Endothelial cell of umbilical vein (primary cell): ENCODE measurements around the gene NHLH2. TPM values are rescaled to one million over a fixed set of nuclear protein-coding genes. Genes with fewer than 3 reads are reported as not detected.
A peak's percentile ranks its signal among the peaks of the same experiment; 100 is the strongest.

ENCODE experiments used
- BruUV-seq: library from RNA; stranded (reverse); fragments of 400-500 nt; replicated peaks from 2 replicates; lab custom pipeline; 2021; lab: Mats Ljungman, UMichigan
- CTCF ChIA-PET: fragments of 300-600, 350-600 bp; sonication (Branson Sonifier 250); formaldehyde crosslinking; loops from one replicate; lab custom pipeline; 2021; ENCODE audit warnings: antibody characterized with exemption, inconsistent platforms; lab: Charles Lee
- POLR2A ChIA-PET: fragments of 300-600, 350-600 bp; sonication (Branson Sonifier 250); formaldehyde crosslinking; loops from one replicate; lab custom pipeline; 2021; ENCODE audit warnings: antibody characterized with exemption, inconsistent platforms; lab: Charles Lee
- DNase-seq: peaks from one replicate; pipeline ENCODE4 v3.0.0-alpha.2; 2011; ENCODE audit warnings: low read depth, low spot score
- FAIRE-seq: peaks from 2 replicates; lab custom pipeline; 2011; peaks lifted over from hg19 to GRCh38; lab: Jason Lieb, UNC
- H2AFZ ChIP-seq: 2 replicates; pipeline ENCODE4 v1.6.0; 2012; ENCODE audit warnings: low read depth, low read length, control low read depth, inconsistent platforms
- H3K27ac ChIP-seq: 2 replicates; pipeline ENCODE4 v1.5.1; 2011; ENCODE audit warnings: low read depth, mild to moderate bottlenecking, control low read depth, low read length, moderate library complexity; ENCODE audit not compliant: insufficient read depth
- H3K27me3 ChIP-seq, 2 experiments: 2 replicates each; pipeline versions ENCODE4 v1.6.0 to v1.6.1; 2011; ENCODE audit warnings: low read length in 2 of 2, mixed read lengths in 1 of 2; ENCODE audit not compliant: control insufficient read depth in 2 of 2, insufficient read depth in 2 of 2
- H3K36me3 ChIP-seq, 2 experiments: 2 replicates in 1 of 2; 3 replicates in 1 of 2; pipeline ENCODE4 v1.5.1; 2011; ENCODE audit warnings: low read length in 2 of 2, mild to moderate bottlenecking in 1 of 2, moderate library complexity in 1 of 2; ENCODE audit not compliant: control insufficient read depth in 2 of 2, insufficient read depth in 2 of 2; ENCODE audit errors: extremely low read depth in 1 of 2
- H3K4me1 ChIP-seq: 3 replicates; pipeline ENCODE4 v1.5.1; 2011; ENCODE audit warnings: mild to moderate bottlenecking, low read length; ENCODE audit not compliant: control insufficient read depth, insufficient read depth; ENCODE audit errors: extremely low read depth
- H3K4me2 ChIP-seq: 2 replicates; pipeline ENCODE4 v1.6.1; 2011; ENCODE audit warnings: low read length, control low read depth, mixed read lengths; ENCODE audit not compliant: insufficient read depth
- H3K4me3 ChIP-seq, 3 experiments: fragments of 200-600 bp in 1 of 3; sonication (generic), shearing (Covaris generic) in 1 of 3; replicated peaks in 1 of 3; 2 replicates each; pipeline ENCODE4 v1.5.1; 2011 to 2016; ENCODE audit warnings: control low read depth in 3 of 3, low read length in 3 of 3, mild to moderate bottlenecking in 2 of 3, inconsistent platforms in 1 of 3, low read depth in 1 of 3, moderate library complexity in 1 of 3; ENCODE audit not compliant: insufficient read depth in 1 of 3
- H3K79me2 ChIP-seq: 2 replicates; pipeline ENCODE4 v1.6.0; 2012; ENCODE audit warnings: low read length, inconsistent platforms; ENCODE audit not compliant: control insufficient read depth, insufficient read depth
- H3K9ac ChIP-seq: replicated peaks from 2 replicates; pipeline ENCODE3; 2011; ENCODE audit warnings: low read length, control low read depth; ENCODE audit not compliant: insufficient read depth; ENCODE audit errors: extremely low read depth
- H3K9me1 ChIP-seq: replicated peaks from 3 replicates; pipeline ENCODE4 v1.6.0; 2011; ENCODE audit warnings: mild to moderate bottlenecking, low read length; ENCODE audit not compliant: control insufficient read depth, insufficient read depth; ENCODE audit errors: extremely low read depth
- H3K9me3 ChIP-seq: replicated peaks from 2 replicates; pipeline ENCODE4 v1.5.1; 2012; ENCODE audit warnings: low read length, inconsistent platforms; ENCODE audit not compliant: control insufficient read depth, insufficient read depth
- H4K20me1 ChIP-seq: replicated peaks from 2 replicates; pipeline ENCODE3; 2011; ENCODE audit warnings: mild to moderate bottlenecking, low read length; ENCODE audit not compliant: control insufficient read depth, insufficient read depth; ENCODE audit errors: extremely low read depth
- EZH2 ChIP-seq: IDR thresholded peaks from 2 replicates; pipeline ENCODE4 v1.6.1; 2012; ENCODE audit warnings: borderline replicate concordance, low read depth, mild to moderate bottlenecking, moderate library complexity, low read length, inconsistent platforms; ENCODE audit not compliant: severe bottlenecking
- FOS ChIP-seq: IDR thresholded peaks from 2 replicates; pipeline ENCODE4 v1.6.1; 2011; ENCODE audit warnings: mild to moderate bottlenecking, low read length, moderate library complexity, borderline replicate concordance; ENCODE audit not compliant: insufficient read depth
- GATA2 ChIP-seq: IDR thresholded peaks from 2 replicates; pipeline ENCODE4 v1.7.0; 2011; ENCODE audit warnings: low read depth, mild to moderate bottlenecking, moderate library complexity, mixed read lengths, low read length; ENCODE audit not compliant: insufficient read length, insufficient read depth
- MYC ChIP-seq: IDR thresholded peaks from one replicate; pipeline ENCODE4 v1.6.1; 2011; ENCODE audit warnings: mild to moderate bottlenecking, low read depth, low read length
- POLR2A ChIP-seq: IDR thresholded peaks from 2 replicates; pipeline ENCODE4 v1.6.1; 2012; ENCODE audit warnings: low read depth, mild to moderate bottlenecking, control low read depth, low read length
- POLR2AphosphoS5 ChIP-seq: IDR thresholded peaks from 2 replicates; pipeline ENCODE4 v1.6.1; 2012; ENCODE audit warnings: low read depth, mild to moderate bottlenecking, control low read depth, low read length, moderate library complexity; ENCODE audit not compliant: insufficient read depth
- dilution Hi-C: fragments of 300-500 bp; cut with MboI; formaldehyde crosslinking; loops from one replicate; pipeline ENCODE4 v1.15.0; 2019; ENCODE audit warnings: low sequenced_read_pairs; ENCODE audit not compliant: extremely low pct_ligation_motif_present
- intact Hi-C: fragments of 100-400 bp; cut with micrococcal nuclease; formaldehyde crosslinking; loops from one replicate; pipeline ENCODE4 v1.10.0; 2022
- polyA plus RNA-seq, 4 experiments: library from polyadenylated mRNA; depleted of rRNA in 3 of 4; stranded (reverse) in 3 of 4; unstranded in 1 of 4; fragments of >200 nt; gene quantifications; 2 replicates each; pipeline versions ENCODE4 v1.2.1 to v1.2.3, GENCODE V29; 2011 to 2012; ENCODE audit warnings: missing spikeins in 1 of 4
- total RNA-seq: library from RNA; stranded (reverse); gene quantifications from 2 replicates; pipeline ENCODE4 v1.2.3, GENCODE V29; 2021
- TF ChIP-seq, protein P1 (sequence below): IDR thresholded peaks from 2 replicates; pipeline ENCODE4 v1.6.1; 2011; ENCODE audit not compliant: insufficient read depth, insufficient read length
- TF ChIP-seq, protein P2 (sequence below), 2 donors: IDR thresholded peaks; 1 replicate in 1 of 2; 2 replicates in 1 of 2; pipeline ENCODE4 v1.5.1; 2011; ENCODE audit warnings: low read length in 2 of 2, mild to moderate bottlenecking in 2 of 2, moderate library complexity in 2 of 2, control low read depth in 1 of 2, inconsistent platforms in 1 of 2, low read depth in 1 of 2; ENCODE audit not compliant: insufficient read depth in 1 of 2; ENCODE audit errors: extremely low read depth in 1 of 2

The NHLH2 gene
- total and polyA plus RNA-seq, 2 donors (not counting 3 experiments of a cell fraction or from before 2014, with no cell fraction given): not detected

GRCh38 chr1:115829023-115829674 lies 11.8 kb downstream of the NHLH2 start:
- no peak overlapping the region for H3K9ac ChIP-seq
- BruUV-seq: no TSS peak
- H3K27me3 ChIP-seq: peaks cover 11 to 31% of the 10 kb centered on the region in 2 experiments
- H3K9me3 ChIP-seq: no peaks in the 10 kb centered on the region
- dilution Hi-C loops: no loop called here
- no peak overlapping the region for H3K4me3 ChIP-seq
- H3K36me3 ChIP-seq: no peaks in the 10 kb centered on the region
- ChIA-PET CTCF (interaction anchor here (1.5 kb wide), 1 partner anchor 152 kb away, joined by 3 read pairs; no protein-coding TSS in a partner anchor), POLR2A (no interaction called here)
- no peaks in the 10 kb centered on the region for H4K20me1 ChIP-seq
- no peak overlapping the region for H3K27ac ChIP-seq
- H3K79me2 ChIP-seq: no peaks in the 10 kb centered on the region
- H3K4me2 ChIP-seq: peak overlapping the region; percentile 52
- peak overlapping the region; percentile 68 for H2AFZ ChIP-seq
- FAIRE-seq (peak; percentile 42), DNase-seq (no peak)
- intact Hi-C loops: loop anchor here (1.0 kb wide), 1 partner anchor 10 kb away; no protein-coding TSS in a partner anchor
- no peaks in the 10 kb centered on the region for H3K9me1 ChIP-seq
- TF ChIP-seq, protein P1, sequence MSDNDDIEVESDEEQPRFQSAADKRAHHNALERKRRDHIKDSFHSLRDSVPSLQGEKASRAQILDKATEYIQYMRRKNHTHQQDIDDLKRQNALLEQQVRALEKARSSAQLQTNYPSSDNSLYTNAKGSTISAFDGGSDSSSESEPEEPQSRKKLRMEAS: no peak
- no peak for TF ChIP-seq MYC
- no peak for TF ChIP-seq FOS
- no peak for TF ChIP-seq POLR2AphosphoS5
- TF ChIP-seq EZH2: no peak
- TF ChIP-seq GATA2: no peak
- TF ChIP-seq, protein P2, sequence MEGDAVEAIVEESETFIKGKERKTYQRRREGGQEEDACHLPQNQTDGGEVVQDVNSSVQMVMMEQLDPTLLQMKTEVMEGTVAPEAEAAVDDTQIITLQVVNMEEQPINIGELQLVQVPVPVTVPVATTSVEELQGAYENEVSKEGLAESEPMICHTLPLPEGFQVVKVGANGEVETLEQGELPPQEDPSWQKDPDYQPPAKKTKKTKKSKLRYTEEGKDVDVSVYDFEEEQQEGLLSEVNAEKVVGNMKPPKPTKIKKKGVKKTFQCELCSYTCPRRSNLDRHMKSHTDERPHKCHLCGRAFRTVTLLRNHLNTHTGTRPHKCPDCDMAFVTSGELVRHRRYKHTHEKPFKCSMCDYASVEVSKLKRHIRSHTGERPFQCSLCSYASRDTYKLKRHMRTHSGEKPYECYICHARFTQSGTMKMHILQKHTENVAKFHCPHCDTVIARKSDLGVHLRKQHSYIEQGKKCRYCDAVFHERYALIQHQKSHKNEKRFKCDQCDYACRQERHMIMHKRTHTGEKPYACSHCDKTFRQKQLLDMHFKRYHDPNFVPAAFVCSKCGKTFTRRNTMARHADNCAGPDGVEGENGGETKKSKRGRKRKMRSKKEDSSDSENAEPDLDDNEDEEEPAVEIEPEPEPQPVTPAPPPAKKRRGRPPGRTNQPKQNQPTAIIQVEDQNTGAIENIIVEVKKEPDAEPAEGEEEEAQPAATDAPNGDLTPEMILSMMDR (IDR thresholded peaks at IDR 0.05; ENCODE audit: extremely low read depth in 1 of 2, insufficient read depth in 1 of 2, low read depth in 1 of 2, low read length in 2 of 2): no peak
- TF ChIP-seq POLR2A: no peak
- H3K4me1 ChIP-seq: peaks cover 4% of the 10 kb centered on the region
